Breast epithelium (tissue), 3 donors: ENCODE results near the gene SIX3.

Source experiments
- CTCF ChIP-seq, 3 donors: fragments of 450-650 bp; IDR thresholded peaks; one replicate each; pipeline ENCODE4 v1.5.1; 2016 to 2017; ENCODE audit warnings: antibody characterized with exemption in 3 of 3, mild to moderate bottlenecking in 3 of 3, moderate library complexity in 3 of 3
- POLR2A ChIP-seq: fragments of 450-650 bp; IDR thresholded peaks from one replicate; pipeline ENCODE4 v1.6.1; 2016; ENCODE audit warnings: antibody characterized with exemption, mild to moderate bottlenecking, moderate library complexity
- POLR2AphosphoS5 ChIP-seq, 3 donors: sonication (generic); formaldehyde crosslinking; IDR thresholded peaks; one replicate each; pipeline ENCODE4 v1.6.1; 2017; ENCODE audit warnings: antibody characterized with exemption in 3 of 3

GRCh38 chr2:44939106-44940048 lies 2.1 kb upstream of the SIX3 start:
- TF ChIP-seq CTCF (IDR thresholded peaks at IDR 0.05) (no peak), POLR2AphosphoS5 (IDR thresholded peaks at IDR 0.05) (no peak), POLR2A (no peak)
